ENCODE measurements around the gene VWA8.
"Not testable (repeated sequence)": the region's sequence is repeated elsewhere in the genome, so short reads cannot be mapped to it uniquely, and the experiment has no call there.

DNA sequence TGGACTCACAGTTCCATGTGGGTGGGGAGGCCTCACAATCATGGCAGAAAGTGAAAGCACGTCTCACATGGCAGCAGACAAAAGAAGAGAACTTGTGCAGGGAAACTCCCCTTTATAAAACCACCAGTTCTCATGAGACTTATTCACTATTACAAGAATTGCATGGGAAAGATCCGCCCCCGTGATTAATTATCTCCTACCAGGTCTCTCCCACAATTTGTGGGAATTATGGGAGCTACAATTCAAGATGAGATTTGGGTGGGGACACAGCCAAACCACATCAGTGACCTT lies 157.5 kb downstream of the VWA8 start:
- TF ChIP-seq, protein P1, sequence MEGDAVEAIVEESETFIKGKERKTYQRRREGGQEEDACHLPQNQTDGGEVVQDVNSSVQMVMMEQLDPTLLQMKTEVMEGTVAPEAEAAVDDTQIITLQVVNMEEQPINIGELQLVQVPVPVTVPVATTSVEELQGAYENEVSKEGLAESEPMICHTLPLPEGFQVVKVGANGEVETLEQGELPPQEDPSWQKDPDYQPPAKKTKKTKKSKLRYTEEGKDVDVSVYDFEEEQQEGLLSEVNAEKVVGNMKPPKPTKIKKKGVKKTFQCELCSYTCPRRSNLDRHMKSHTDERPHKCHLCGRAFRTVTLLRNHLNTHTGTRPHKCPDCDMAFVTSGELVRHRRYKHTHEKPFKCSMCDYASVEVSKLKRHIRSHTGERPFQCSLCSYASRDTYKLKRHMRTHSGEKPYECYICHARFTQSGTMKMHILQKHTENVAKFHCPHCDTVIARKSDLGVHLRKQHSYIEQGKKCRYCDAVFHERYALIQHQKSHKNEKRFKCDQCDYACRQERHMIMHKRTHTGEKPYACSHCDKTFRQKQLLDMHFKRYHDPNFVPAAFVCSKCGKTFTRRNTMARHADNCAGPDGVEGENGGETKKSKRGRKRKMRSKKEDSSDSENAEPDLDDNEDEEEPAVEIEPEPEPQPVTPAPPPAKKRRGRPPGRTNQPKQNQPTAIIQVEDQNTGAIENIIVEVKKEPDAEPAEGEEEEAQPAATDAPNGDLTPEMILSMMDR (optimal IDR thresholded peaks at IDR 0.05 in 1 of 3, IDR thresholded peaks at IDR 0.05 in 1 of 3, conservative IDR thresholded peaks at IDR 0.05 in 1 of 3; ENCODE audit: extremely low read depth in 1 of 3, insufficient read depth in 2 of 3, low read length in 3 of 3) = not testable (repeated sequence)
- TF ChIP-seq EZH2 (IDR thresholded peaks at IDR 0.05; ENCODE audit: low read length) = not testable (repeated sequence)
